Measurements from ENCODE around the gene PRR18. TPM values are rescaled to one million over a fixed set of nuclear protein-coding genes. Genes with fewer than 3 reads are reported as not detected.

The PRR18 gene
- total and polyA plus RNA-seq, 2 of the 8 experiments (the other 6 are each of a cell fraction or from before 2014, with no cell fraction given) = 0.08 to 0.19 TPM

DNA sequence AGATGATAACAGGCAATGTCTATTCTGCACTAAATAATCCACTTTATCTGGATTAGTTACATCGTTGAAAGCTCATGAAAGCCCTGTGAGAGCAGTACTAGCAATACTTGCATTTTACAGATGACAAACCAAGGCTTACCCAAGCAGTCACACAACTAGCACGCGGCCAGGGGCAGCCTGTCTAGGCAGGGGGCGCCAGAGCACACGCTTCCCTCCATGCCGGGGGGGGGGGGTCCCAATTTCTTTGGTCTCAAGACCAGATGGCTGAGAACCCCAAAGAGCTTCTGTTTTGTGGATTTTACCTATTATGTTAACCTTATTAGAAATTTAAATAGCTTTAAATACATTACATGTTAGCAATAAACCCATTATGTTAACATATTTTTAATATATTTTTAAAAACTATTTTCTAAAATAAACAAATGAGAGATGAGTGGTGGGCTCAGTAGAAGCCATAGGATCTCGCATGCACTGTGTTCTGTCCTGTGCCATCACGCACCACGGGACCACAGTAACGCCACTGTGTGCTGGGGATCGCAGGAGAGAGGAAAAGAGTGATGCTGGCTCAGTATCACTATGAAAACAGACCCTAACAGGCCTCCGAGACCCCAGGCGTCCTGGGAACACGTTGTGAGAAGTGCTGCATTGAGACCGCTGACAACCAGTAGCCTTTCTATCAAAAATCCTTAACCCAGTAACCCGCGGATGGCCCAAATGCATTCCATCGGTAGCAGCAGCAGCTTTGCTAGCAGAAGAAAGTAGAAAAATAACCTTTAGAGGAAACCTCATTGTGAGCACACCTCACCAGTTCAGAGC is 5.3 kb upstream of the PRR18 start:
- Histone ChIP-seq H2BK5ac (ENCODE audit: low read depth, low read length) (no peak overlapping the region), H3K18ac (ENCODE audit: extremely low read depth, low read length) (no peak overlapping the region), H3K27me3 (replicated peaks in 1 of 4; ENCODE audit: control insufficient read depth in 3 of 4, extremely low read depth in 1 of 4, insufficient read depth in 3 of 4, low read length in 3 of 4) (peaks cover 9 to 21% (median 20%) of the 10 kb centered on the region in 4 experiments), H3K23ac (ENCODE audit: insufficient read length) (no peak overlapping the region), H2BK12ac (ENCODE audit: low read depth, low read length) (peak overlapping the region; percentile 77; the same call in 1 of the 2 replicates), H3K4me3 (ENCODE audit: extremely low read depth in 1 of 4, insufficient read depth in 2 of 4, low read depth in 3 of 4, low read length in 4 of 4) (no peak overlapping the region), H3K4me2 (ENCODE audit: insufficient read depth in 1 of 2, low read depth in 2 of 2, low read length in 2 of 2) (no peak overlapping the region), H3K4ac (replicated peaks; ENCODE audit: insufficient read length, low read depth, low read length) (no peak overlapping the region), H2BK15ac (ENCODE audit: low read length) (0 out of 2 replicates have a peak overlapping the region, but pooled peaks have one; percentile 95), H4K5ac (ENCODE audit: insufficient read length, low read depth, low read length) (no peak overlapping the region), H3K79me2 (ENCODE audit: control insufficient read depth in 1 of 2, insufficient read depth in 2 of 2, low read length in 2 of 2) (no peaks in the 10 kb centered on the region), H2AFZ (ENCODE audit: low read length) (peak overlapping the region; percentile 81; the same call in 1 of the 2 replicates), H3K79me1 (ENCODE audit: low read depth, low read length) (no peaks in the 10 kb centered on the region), H4K91ac (replicated peaks; ENCODE audit: insufficient read length, low read length) (no peak overlapping the region), H3K23me2 (ENCODE audit: low read depth, low read length) (no peaks in the 10 kb centered on the region; the same call in 1 of the 2 replicates), H4K20me1 (replicated peaks in 1 of 2; ENCODE audit: control insufficient read depth in 1 of 2, insufficient read depth in 2 of 2, low read length in 2 of 2) (peaks cover 0 to 3% of the 10 kb centered on the region in 2 experiments), H3K9me3 (ENCODE audit: insufficient read depth in 2 of 2, low read depth in 1 of 2, low read length in 1 of 2) (no peaks in the 10 kb centered on the region), H2AK5ac (ENCODE audit: low read depth, low read length) (peak overlapping the region; percentile 43; the same call in 1 of the 2 replicates), H3K36me3 (ENCODE audit: control insufficient read depth in 2 of 4, insufficient read depth in 4 of 4, low read length in 3 of 4) (no peaks in the 10 kb centered on the region), H2BK20ac (ENCODE audit: low read length) (no peak overlapping the region), H3K9ac (replicated peaks in 1 of 4; ENCODE audit: extremely low read depth in 1 of 4, low read depth in 3 of 4, low read length in 3 of 4) (no peak overlapping the region), H2BK120ac (replicated peaks; ENCODE audit: low read depth, low read length) (no peak overlapping the region), H3K14ac (ENCODE audit: insufficient read length) (no peak overlapping the region), H3K4me1 (replicated peaks in 1 of 4; ENCODE audit: control insufficient read depth in 3 of 4, insufficient read depth in 4 of 4, low read length in 3 of 4) (peaks cover 0 to 4% (median 1%) of the 10 kb centered on the region in 4 experiments; a peak in 1 of 7 replicates), H4K8ac (ENCODE audit: extremely low read depth, insufficient read depth, low read length) (no peak overlapping the region), H3K56ac (replicated peaks; ENCODE audit: insufficient read length, low read depth, low read length) (no peak overlapping the region), H3K27ac (ENCODE audit: low read depth, low read length) (no peak overlapping the region)
- ChIA-PET POLR2A (ENCODE audit: partially characterized antibody) (interaction anchor here (0.6 to 0.7 kb wide), 2 partner anchors 10 to 70 kb away, joined by 3 read pairs; no protein-coding TSS in a partner anchor), CTCF (ENCODE audit: partially characterized antibody) (interaction anchor here (0.6 to 8.2 kb wide), 44 partner anchors 9 to 1238 kb away, joined by 3 to 120 read pairs (median 4); no protein-coding TSS in a partner anchor)
- FAIRE-seq = no peak
- WGBS, 2 experiments (ENCODE audit: extremely low coverage in 1 of 2, insufficient coverage in 1 of 2, insufficient read length in 1 of 2, insufficient replicate concordance in 2 of 2, low coverage in 1 of 2, low lambda C conversion rate in 2 of 2, missing lambda C conversion rate in 1 of 2) = 54% methylated on average over 18 of the region's 18 CpGs; no CpG with 5 or more reads in 1 of the 2 experiments
- peak in 1 of 2 experiments; percentile 65 for DNase-seq (ENCODE audit: low read depth in 1 of 2, low spot score in 2 of 2)
- TF ChIP-seq, protein P1, sequence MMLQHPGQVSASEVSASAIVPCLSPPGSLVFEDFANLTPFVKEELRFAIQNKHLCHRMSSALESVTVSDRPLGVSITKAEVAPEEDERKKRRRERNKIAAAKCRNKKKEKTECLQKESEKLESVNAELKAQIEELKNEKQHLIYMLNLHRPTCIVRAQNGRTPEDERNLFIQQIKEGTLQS (IDR thresholded peaks at IDR 0.05; ENCODE audit: insufficient read depth, low read depth, low read length) = no peak
- TF ChIP-seq CEBPB (IDR thresholded peaks at IDR 0.05; ENCODE audit: low read depth, low read length) (no peak), CREB1 (IDR thresholded peaks at IDR 0.05) (peak; percentile 43; the same call in 1 of the 2 replicates), SRF (IDR thresholded peaks at IDR 0.05; ENCODE audit: low read depth, low read length) (no peak), GABPA (IDR thresholded peaks at IDR 0.05; ENCODE audit: borderline replicate concordance, insufficient read depth, low read length) (no peak), TBP (IDR thresholded peaks at IDR 0.05; ENCODE audit: low read depth, low read length) (no peak)
- TF ChIP-seq, protein P2, sequence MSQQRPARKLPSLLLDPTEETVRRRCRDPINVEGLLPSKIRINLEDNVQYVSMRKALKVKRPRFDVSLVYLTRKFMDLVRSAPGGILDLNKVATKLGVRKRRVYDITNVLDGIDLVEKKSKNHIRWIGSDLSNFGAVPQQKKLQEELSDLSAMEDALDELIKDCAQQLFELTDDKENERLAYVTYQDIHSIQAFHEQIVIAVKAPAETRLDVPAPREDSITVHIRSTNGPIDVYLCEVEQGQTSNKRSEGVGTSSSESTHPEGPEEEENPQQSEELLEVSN (IDR thresholded peaks at IDR 0.05) = peak; percentile 65

Data from H1 (cell line).